OCI-LY1 (cell line): Measurements from ENCODE around the gene ARHGEF2.

ENCODE experiments used
- CTCF ChIP-seq: fragments of 200-600 bp; sonication (generic), shearing (Covaris generic); IDR thresholded peaks from 2 replicates; pipeline ENCODE4 v1.5.1; 2017; ENCODE audit warnings: mild to moderate bottlenecking, antibody characterized with exemption, low read length, moderate library complexity, mixed read lengths
- EZH2 ChIP-seq: fragments of 200-600 bp; sonication (generic), shearing (Covaris generic); IDR thresholded peaks from 2 replicates; pipeline ENCODE4 v1.8.0; 2017; ENCODE audit warnings: borderline replicate concordance, mixed run types, mild to moderate bottlenecking, antibody characterized with exemption, low read length, moderate library complexity, mixed read lengths

- TF ChIP-seq CTCF = no peak
- TF ChIP-seq EZH2 = no peak
Observed at GRCh38 chr1:156006666-156007376, 28.5 kb upstream of the ARHGEF2 start.
